ENCODE measurements around the gene MINAR2. TPM values are rescaled to one million over a fixed set of nuclear protein-coding genes. Genes with fewer than 3 reads are reported as not detected.

The MINAR2 gene
- total and polyA plus RNA-seq, 2 donors = not detected

- no peak for DNase-seq (ENCODE audit: low read depth in 6 of 9, low spot score in 9 of 9)
- H3K4me1 ChIP-seq (ENCODE audit: control insufficient read depth in 2 of 2, insufficient read depth in 2 of 2, low read length in 2 of 2) = peaks cover 0 to 2% of the 10 kb centered on the region in 2 donors
- H3K27me3 ChIP-seq (ENCODE audit: control insufficient read depth in 2 of 2, insufficient read depth in 1 of 2, low read length in 1 of 2) = no peaks in the 10 kb centered on the region
- no peaks in the 10 kb centered on the region for H3K9me3 ChIP-seq (ENCODE audit: control insufficient read depth in 2 of 2, insufficient read depth in 1 of 2, low read length in 1 of 2)
- 93% methylated on average over 5 of the region's 5 CpGs for WGBS
- H3K36me3 ChIP-seq (ENCODE audit: control insufficient read depth in 2 of 2, insufficient read depth in 2 of 2, low read length in 1 of 2) = no peaks in the 10 kb centered on the region
- no peak overlapping the region for H3K4me3 ChIP-seq (ENCODE audit: low read length in 2 of 2)
- no peak overlapping the region for H3K27ac ChIP-seq (ENCODE audit: low read depth in 1 of 2, low read length in 1 of 2)
These were observed 22.3 kb downstream of the MINAR2 start for GRCh38 chr5:129770024-129770820.

- DNase-seq (ENCODE audit: low read depth in 6 of 9, low spot score in 9 of 9) = peak in 5 of 9 donors; percentile 7 to 65 (median 28)
- no peaks in the 10 kb centered on the region for H3K27me3 ChIP-seq (ENCODE audit: control insufficient read depth in 2 of 2, insufficient read depth in 1 of 2, low read length in 1 of 2)
These were observed 23.4 kb downstream of the MINAR2 start for GRCh38 chr5:129771058-129771838.

GRCh38 chr5:129773376-129773775 lies 25.5 kb downstream of the MINAR2 start:
- peaks cover 0 to 2% of the 10 kb centered on the region in 2 donors for H3K4me1 ChIP-seq (ENCODE audit: control insufficient read depth in 2 of 2, insufficient read depth in 2 of 2, low read length in 2 of 2)
- WGBS = 95% methylated on average over 5 of the region's 5 CpGs
- no peaks in the 10 kb centered on the region for H3K27me3 ChIP-seq (ENCODE audit: control insufficient read depth in 2 of 2, insufficient read depth in 1 of 2, low read length in 1 of 2)

More at GRCh38 chr5:129771058-129771838, 23.4 kb downstream of the MINAR2 start:
- no peaks in the 10 kb centered on the region for H3K36me3 ChIP-seq (ENCODE audit: control insufficient read depth in 2 of 2, insufficient read depth in 2 of 2, low read length in 1 of 2)
- no peak overlapping the region for H3K4me3 ChIP-seq (ENCODE audit: low read length in 2 of 2)
- no peak overlapping the region for H3K27ac ChIP-seq (ENCODE audit: low read depth in 1 of 2, low read length in 1 of 2)
- 48% methylated on average over 9 of the region's 9 CpGs for WGBS
- H3K9me3 ChIP-seq (ENCODE audit: control insufficient read depth in 2 of 2, insufficient read depth in 1 of 2, low read length in 1 of 2) = no peaks in the 10 kb centered on the region
- H3K4me1 ChIP-seq (ENCODE audit: control insufficient read depth in 2 of 2, insufficient read depth in 2 of 2, low read length in 2 of 2) = peaks cover 0 to 2% of the 10 kb centered on the region in 2 donors

GRCh38 chr5:129781594-129781993 lies 33.7 kb downstream of the MINAR2 start:
- Histone ChIP-seq H3K27me3 (ENCODE audit: control insufficient read depth in 2 of 2, insufficient read depth in 1 of 2, low read length in 1 of 2) (no peaks in the 10 kb centered on the region), H3K36me3 (ENCODE audit: control insufficient read depth in 2 of 2, insufficient read depth in 2 of 2, low read length in 1 of 2) (no peaks in the 10 kb centered on the region), H3K4me1 (ENCODE audit: control insufficient read depth in 2 of 2, insufficient read depth in 2 of 2, low read length in 2 of 2) (no peaks in the 10 kb centered on the region), H3K9me3 (ENCODE audit: control insufficient read depth in 2 of 2, insufficient read depth in 1 of 2, low read length in 1 of 2) (no peaks in the 10 kb centered on the region), H3K4me3 (ENCODE audit: low read length in 2 of 2) (no peak overlapping the region), H3K27ac (ENCODE audit: low read depth in 1 of 2, low read length in 1 of 2) (no peak overlapping the region)
- 95% methylated on average over 2 of the region's 2 CpGs for WGBS
- DNase-seq (ENCODE audit: low read depth in 6 of 9, low spot score in 9 of 9) = no peak

More at GRCh38 chr5:129773376-129773775, 25.5 kb downstream of the MINAR2 start:
- no peak for DNase-seq (ENCODE audit: low read depth in 6 of 9, low spot score in 9 of 9)
- no peak overlapping the region for H3K27ac ChIP-seq (ENCODE audit: low read depth in 1 of 2, low read length in 1 of 2)
- H3K9me3 ChIP-seq (ENCODE audit: control insufficient read depth in 2 of 2, insufficient read depth in 1 of 2, low read length in 1 of 2) = no peaks in the 10 kb centered on the region
- no peak overlapping the region for H3K4me3 ChIP-seq (ENCODE audit: low read length in 2 of 2)
- H3K36me3 ChIP-seq (ENCODE audit: control insufficient read depth in 2 of 2, insufficient read depth in 2 of 2, low read length in 1 of 2) = no peaks in the 10 kb centered on the region

- Histone ChIP-seq H3K4me1 (ENCODE audit: control insufficient read depth in 2 of 2, insufficient read depth in 2 of 2, low read length in 2 of 2) (no peaks in the 10 kb centered on the region), H3K36me3 (ENCODE audit: control insufficient read depth in 2 of 2, insufficient read depth in 2 of 2, low read length in 1 of 2) (no peaks in the 10 kb centered on the region), H3K9me3 (ENCODE audit: control insufficient read depth in 2 of 2, insufficient read depth in 1 of 2, low read length in 1 of 2) (no peaks in the 10 kb centered on the region), H3K4me3 (ENCODE audit: low read length in 2 of 2) (no peak overlapping the region), H3K27me3 (ENCODE audit: control insufficient read depth in 2 of 2, insufficient read depth in 1 of 2, low read length in 1 of 2) (no peaks in the 10 kb centered on the region), H3K27ac (ENCODE audit: low read depth in 1 of 2, low read length in 1 of 2) (no peak overlapping the region)
- DNase-seq (ENCODE audit: low read depth in 6 of 9, low spot score in 9 of 9) = no peak
- WGBS = 94% methylated on average over 5 of the region's 5 CpGs
These were observed 55.5 kb downstream of the MINAR2 start for GRCh38 chr5:129803403-129803802.

- 62% methylated on average over 7 of the region's 7 CpGs for WGBS
- Histone ChIP-seq H3K4me1 (ENCODE audit: control insufficient read depth in 2 of 2, insufficient read depth in 2 of 2, low read length in 2 of 2) (no peaks in the 10 kb centered on the region), H3K4me3 (ENCODE audit: low read length in 2 of 2) (no peak overlapping the region), H3K36me3 (ENCODE audit: control insufficient read depth in 2 of 2, insufficient read depth in 2 of 2, low read length in 1 of 2) (no peaks in the 10 kb centered on the region), H3K27me3 (ENCODE audit: control insufficient read depth in 2 of 2, insufficient read depth in 1 of 2, low read length in 1 of 2) (no peaks in the 10 kb centered on the region), H3K27ac (ENCODE audit: low read depth in 1 of 2, low read length in 1 of 2) (no peak overlapping the region), H3K9me3 (ENCODE audit: control insufficient read depth in 2 of 2, insufficient read depth in 1 of 2, low read length in 1 of 2) (no peaks in the 10 kb centered on the region)
- no peak for DNase-seq (ENCODE audit: low read depth in 6 of 9, low spot score in 9 of 9)
These were observed 56.8 kb downstream of the MINAR2 start for GRCh38 chr5:129804705-129805104.

GRCh38 chr5:129807162-129807814 lies 59.4 kb downstream of the MINAR2 start:
- Histone ChIP-seq H3K27ac (ENCODE audit: low read depth in 1 of 2, low read length in 1 of 2) (no peak overlapping the region), H3K27me3 (ENCODE audit: control insufficient read depth in 2 of 2, insufficient read depth in 1 of 2, low read length in 1 of 2) (no peaks in the 10 kb centered on the region), H3K9me3 (ENCODE audit: control insufficient read depth in 2 of 2, insufficient read depth in 1 of 2, low read length in 1 of 2) (no peaks in the 10 kb centered on the region), H3K36me3 (ENCODE audit: control insufficient read depth in 2 of 2, insufficient read depth in 2 of 2, low read length in 1 of 2) (no peaks in the 10 kb centered on the region), H3K4me1 (ENCODE audit: control insufficient read depth in 2 of 2, insufficient read depth in 2 of 2, low read length in 2 of 2) (no peaks in the 10 kb centered on the region), H3K4me3 (ENCODE audit: low read length in 2 of 2) (no peak overlapping the region)
- no peak for DNase-seq (ENCODE audit: low read depth in 6 of 9, low spot score in 9 of 9)
- WGBS = 73% methylated on average over 3 of the region's 3 CpGs
